MCF 10A (cell line): ENCODE data around the gene FTH1. TPM values are rescaled to one million over a fixed set of nuclear protein-coding genes. Genes with fewer than 3 reads are reported as not detected.

Experiments
- BruUV-seq: library from RNA; stranded (reverse); fragments of 400-500 nt; replicated peaks from 2 replicates; lab custom pipeline; 2021; lab: Mats Ljungman, UMichigan
- CTCF ChIA-PET: fragments of 300-600 bp; sonication (Branson Sonifier 250); formaldehyde crosslinking; extraction: SDS; loops from one replicate; lab custom pipeline; 2021; ENCODE audit warnings: antibody characterized with exemption, inconsistent platforms; lab: Yijun Ruan, JAX
- POLR2A ChIA-PET: fragments of 300-600, 350-650 bp; sonication (Branson Sonifier 250); formaldehyde crosslinking; extraction: SDS; loops from one replicate; lab custom pipeline; 2020; ENCODE audit warnings: antibody characterized with exemption, inconsistent platforms; lab: Yijun Ruan, JAX
- DNase-seq: peaks from one replicate; pipeline ENCODE4 v3.0.0-alpha.2; 2018; ENCODE audit not compliant: unreplicated experiment
- H3K27ac Mint-ChIP-seq: one replicate; pipeline ENCODE4 v1.8.0; 2022; ENCODE audit warnings: mild to moderate bottlenecking, low read depth, mixed read lengths; ENCODE audit not compliant: unreplicated experiment
- H3K27me3 Mint-ChIP-seq: one replicate; pipeline ENCODE4 v1.8.0; 2022; ENCODE audit warnings: mixed read lengths; ENCODE audit not compliant: insufficient read depth, unreplicated experiment
- H3K36me3 Mint-ChIP-seq: one replicate; pipeline ENCODE4 v1.8.0; 2022; ENCODE audit warnings: mild to moderate bottlenecking, moderate library complexity, mixed read lengths; ENCODE audit not compliant: insufficient read depth, unreplicated experiment
- H3K4me1 Mint-ChIP-seq: one replicate; pipeline ENCODE4 v1.8.0; 2022; ENCODE audit warnings: mixed read lengths; ENCODE audit not compliant: insufficient read depth, unreplicated experiment
- H3K4me3 Mint-ChIP-seq: one replicate; pipeline ENCODE4 v1.8.0; 2022; ENCODE audit warnings: mild to moderate bottlenecking, moderate library complexity, mixed read lengths; ENCODE audit not compliant: unreplicated experiment
- H3K9me3 Mint-ChIP-seq: one replicate; pipeline ENCODE4 v1.8.0; 2022; ENCODE audit warnings: mixed read lengths; ENCODE audit not compliant: unreplicated experiment
- intact Hi-C: fragments of 100-400 bp; cut with micrococcal nuclease; formaldehyde crosslinking; loops from 2 replicates; pipeline ENCODE4 v1.14.1; 2022
- total RNA-seq: library from RNA; stranded (reverse); gene quantifications from 2 replicates; pipeline ENCODE4 v1.2.3, GENCODE V29; 2022
- TF ChIP-seq, protein P1 (sequence below): fragments of 200-600 bp; IDR thresholded peaks from one replicate; pipeline ENCODE4 v1.8.0; 2022; ENCODE audit warnings: antibody characterized with exemption, mild to moderate bottlenecking; ENCODE audit not compliant: unreplicated experiment

FTH1 gene
- total RNA-seq, 1 experiment from 2014 or later = 8,367 TPM

DNA sequence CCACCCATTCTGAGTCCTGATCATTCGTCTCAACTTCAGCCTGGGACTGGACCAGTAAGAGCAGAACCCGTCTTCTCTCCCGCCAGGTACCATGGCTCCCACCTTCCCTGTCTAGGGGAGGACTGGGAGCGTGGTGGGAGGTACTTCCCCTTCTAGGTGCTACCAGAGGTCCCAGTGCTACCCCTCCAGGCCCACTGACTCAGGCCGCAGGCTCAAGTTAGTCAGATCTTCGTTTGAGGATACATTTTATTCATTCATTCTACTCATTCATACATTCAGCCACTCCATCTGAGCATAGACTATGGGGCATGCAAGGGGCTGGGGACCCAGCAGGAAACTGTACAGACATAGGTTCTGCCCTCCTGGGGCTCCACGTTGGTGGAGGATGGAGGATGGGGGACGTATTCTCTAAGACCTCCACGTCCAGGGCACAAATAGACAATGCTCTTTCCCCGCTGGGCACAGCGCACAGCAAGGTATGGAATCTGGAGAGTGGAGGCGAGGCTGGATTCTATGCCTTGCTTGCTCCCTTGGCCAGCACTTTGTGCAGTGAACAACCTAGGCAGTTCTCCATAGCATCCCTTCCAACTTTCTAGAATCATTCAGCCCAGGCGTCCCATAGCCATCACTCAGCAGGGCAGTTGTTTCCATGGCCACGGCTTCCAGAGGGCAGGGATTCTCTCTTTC lies 49.0 kb downstream of the FTH1 start:
- CTCF ChIA-PET = interaction anchor here (0.8 to 1.7 kb wide), 3 partner anchors 20 to 189 kb away, joined by 3 to 5 read pairs (median 5); no protein-coding TSS in a partner anchor
- Mint-ChIP-seq H3K36me3 (no peaks in the 10 kb centered on the region), H3K4me1 (peaks cover 6% of the 10 kb centered on the region), H3K27ac (no peak overlapping the region), H3K9me3 (no peaks in the 10 kb centered on the region), H3K4me3 (peak overlapping the region; percentile 77), H3K27me3 (peaks cover 39% of the 10 kb centered on the region)
- no peak for DNase-seq
- POLR2A ChIA-PET = no interaction called here
- BruUV-seq = no TSS peak
- TF ChIP-seq, protein P1, sequence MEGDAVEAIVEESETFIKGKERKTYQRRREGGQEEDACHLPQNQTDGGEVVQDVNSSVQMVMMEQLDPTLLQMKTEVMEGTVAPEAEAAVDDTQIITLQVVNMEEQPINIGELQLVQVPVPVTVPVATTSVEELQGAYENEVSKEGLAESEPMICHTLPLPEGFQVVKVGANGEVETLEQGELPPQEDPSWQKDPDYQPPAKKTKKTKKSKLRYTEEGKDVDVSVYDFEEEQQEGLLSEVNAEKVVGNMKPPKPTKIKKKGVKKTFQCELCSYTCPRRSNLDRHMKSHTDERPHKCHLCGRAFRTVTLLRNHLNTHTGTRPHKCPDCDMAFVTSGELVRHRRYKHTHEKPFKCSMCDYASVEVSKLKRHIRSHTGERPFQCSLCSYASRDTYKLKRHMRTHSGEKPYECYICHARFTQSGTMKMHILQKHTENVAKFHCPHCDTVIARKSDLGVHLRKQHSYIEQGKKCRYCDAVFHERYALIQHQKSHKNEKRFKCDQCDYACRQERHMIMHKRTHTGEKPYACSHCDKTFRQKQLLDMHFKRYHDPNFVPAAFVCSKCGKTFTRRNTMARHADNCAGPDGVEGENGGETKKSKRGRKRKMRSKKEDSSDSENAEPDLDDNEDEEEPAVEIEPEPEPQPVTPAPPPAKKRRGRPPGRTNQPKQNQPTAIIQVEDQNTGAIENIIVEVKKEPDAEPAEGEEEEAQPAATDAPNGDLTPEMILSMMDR = no peak
- intact Hi-C loops = no loop called here

DNA sequence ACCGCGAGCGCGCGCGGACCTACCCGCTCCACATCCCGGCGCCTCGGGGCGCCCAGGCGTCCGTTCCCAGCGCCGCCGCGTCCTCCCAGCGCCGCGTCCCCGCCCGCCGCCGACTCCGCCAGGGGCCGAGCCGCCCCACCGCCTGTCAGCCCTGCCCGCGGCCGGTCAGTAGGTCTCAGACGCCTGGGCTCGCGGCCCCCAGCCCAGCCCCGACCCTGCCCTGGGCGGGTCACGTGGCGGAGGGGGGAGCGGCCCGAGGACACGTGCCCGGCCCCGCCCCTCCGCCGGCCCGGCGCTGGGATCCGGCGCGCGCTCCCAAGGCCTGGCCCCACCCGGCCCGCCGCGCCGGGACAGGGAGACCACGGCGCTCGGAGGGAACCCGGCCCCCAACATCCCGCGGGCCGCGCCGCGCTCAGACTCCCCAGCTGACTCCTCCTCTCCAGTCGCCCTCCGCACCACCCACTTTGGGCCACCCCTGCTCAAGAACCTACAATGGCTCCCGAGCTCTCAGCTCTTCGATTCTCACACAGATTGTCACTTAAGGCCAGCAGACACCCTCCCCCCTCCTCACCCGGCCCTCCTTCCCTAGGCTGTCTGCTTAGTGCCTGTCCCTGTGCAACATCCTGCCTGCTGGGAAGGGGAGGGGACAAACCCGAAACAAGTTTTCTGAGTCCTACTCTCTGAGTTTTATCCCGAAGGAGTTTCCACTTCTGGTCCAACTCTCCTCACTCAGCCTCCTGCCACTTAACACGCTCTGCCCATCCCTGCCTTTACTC lies 49.9 kb downstream of the FTH1 start, which contains the start of gene RAB3IL1:
TSS of gene RAB3IL1 (minus strand) at position 233 of the 776 bp plus-strand sequence. CDS start at position 34, 199 bp downstream.
- H3K4me3 Mint-ChIP-seq = peak within 1 kb of the TSS; percentile 77
- no TSS peak for BruUV-seq
- H3K4me1 Mint-ChIP-seq = peaks cover 6% of the 10 kb centered on the region
- H3K36me3 Mint-ChIP-seq = no peaks in the 10 kb centered on the region
- TF ChIP-seq, protein P1 = no peak
- intact Hi-C loops = no loop called here
- peaks cover 39% of the 10 kb centered on the region for H3K27me3 Mint-ChIP-seq
- ChIA-PET CTCF (interaction anchor here (1.7 kb wide), 1 partner anchor 19 kb away, joined by 5 read pairs; no protein-coding TSS in a partner anchor), POLR2A (no interaction called here)
- H3K9me3 Mint-ChIP-seq = no peaks in the 10 kb centered on the region
- H3K27ac Mint-ChIP-seq = no peak within 1 kb of the TSS
- DNase-seq = no peak

DNA sequence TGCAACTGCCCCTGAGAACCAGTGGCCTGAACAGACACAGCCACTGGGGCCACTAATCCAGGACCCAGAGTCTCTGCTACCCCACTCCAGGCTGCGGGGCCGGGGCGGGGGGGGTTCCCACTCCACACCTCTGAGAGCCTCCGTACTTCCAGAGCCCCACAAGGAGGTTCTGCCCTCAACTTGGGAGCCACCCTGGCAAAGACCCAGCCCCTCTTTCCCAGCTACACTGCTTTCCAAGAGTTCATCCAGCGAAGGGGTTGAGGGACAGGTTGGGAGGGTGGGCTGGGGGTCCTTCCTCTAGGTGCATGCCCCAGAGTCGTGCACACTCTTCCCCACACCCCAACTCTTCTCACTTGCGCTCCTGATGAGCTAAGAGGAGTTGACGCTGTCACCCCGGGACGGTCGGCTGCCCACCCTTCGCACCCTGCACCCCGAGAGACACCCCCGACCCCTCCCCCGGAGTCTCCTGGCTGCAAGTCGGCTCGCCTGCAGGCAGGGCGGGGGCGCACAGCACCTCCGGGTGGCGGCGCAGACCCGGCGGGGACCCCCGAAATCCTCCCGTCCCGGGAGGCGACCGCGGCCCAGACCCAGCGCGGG lies 50.6 kb downstream of the FTH1 start:
- intact Hi-C loops = no loop called here
- H3K4me3 Mint-ChIP-seq = peak overlapping the region; percentile 77
- H3K27me3 Mint-ChIP-seq = peaks cover 39% of the 10 kb centered on the region
- peaks cover 6% of the 10 kb centered on the region for H3K4me1 Mint-ChIP-seq
- H3K27ac Mint-ChIP-seq = no peak overlapping the region
- BruUV-seq = no TSS peak
- DNase-seq = no peak
- H3K9me3 Mint-ChIP-seq = no peaks in the 10 kb centered on the region
- no peaks in the 10 kb centered on the region for H3K36me3 Mint-ChIP-seq
- POLR2A ChIA-PET = no interaction called here
- CTCF ChIA-PET = interaction anchor here (0.6 to 1.7 kb wide), 2 partner anchors 19 to 1747 kb away, joined by 3 to 5 read pairs; no protein-coding TSS in a partner anchor
- TF ChIP-seq, protein P1 = no peak
